Breast epithelium (tissue), 3 donors: ENCODE results near the gene TMEM132C.

Source experiments
- CTCF ChIP-seq, 3 donors: fragments of 450-650 bp; IDR thresholded peaks; one replicate each; pipeline ENCODE4 v1.5.1; 2016 to 2017; ENCODE audit warnings: antibody characterized with exemption in 3 of 3, mild to moderate bottlenecking in 3 of 3, moderate library complexity in 3 of 3
- POLR2A ChIP-seq: fragments of 450-650 bp; IDR thresholded peaks from one replicate; pipeline ENCODE4 v1.6.1; 2016; ENCODE audit warnings: antibody characterized with exemption, mild to moderate bottlenecking, moderate library complexity
- POLR2AphosphoS5 ChIP-seq, 3 donors: sonication (generic); formaldehyde crosslinking; IDR thresholded peaks; one replicate each; pipeline ENCODE4 v1.6.1; 2017; ENCODE audit warnings: antibody characterized with exemption in 3 of 3

GRCh38 chr12:128235635-128236417, 31.1 kb upstream of the TMEM132C start:
- TF ChIP-seq CTCF (IDR thresholded peaks at IDR 0.05) (no peak), POLR2A (no peak), POLR2AphosphoS5 (IDR thresholded peaks at IDR 0.05) (no peak)
